Measurements from ENCODE around the gene LDLRAD2. TPM values are rescaled to one million over a fixed set of nuclear protein-coding genes. Genes with fewer than 3 reads are reported as not detected.
"Not testable (repeated sequence)": the region's sequence is repeated elsewhere in the genome, so short reads cannot be mapped to it uniquely, and the experiment has no call there.

Gene LDLRAD2
- total and polyA plus RNA-seq, 2 donors = 0.63 to 7.1 TPM

DNA sequence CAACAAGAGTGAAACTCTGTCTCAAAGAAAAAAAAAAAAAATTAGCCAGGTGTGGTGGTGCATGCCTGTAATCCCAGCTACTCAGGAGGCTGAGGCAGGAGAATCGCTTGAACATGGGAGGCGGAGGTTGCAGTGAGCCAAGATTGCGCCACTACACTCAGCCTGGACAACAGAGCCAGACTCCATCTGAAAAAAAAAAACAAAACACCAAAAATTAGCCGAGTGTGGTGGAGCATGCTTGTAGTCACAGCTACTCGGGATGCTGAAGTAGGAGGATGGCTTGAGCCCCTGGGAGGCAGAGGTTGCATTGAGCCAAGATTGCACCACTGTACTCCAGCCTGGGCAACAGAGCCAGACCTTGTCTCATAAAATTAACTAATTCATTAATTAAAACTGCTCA lies 35.1 kb upstream of the LDLRAD2 start:
- not testable (repeated sequence) for H3K4me3 ChIP-seq (ENCODE audit: low read depth, low read length); H3K36me3 ChIP-seq (ENCODE audit: insufficient read depth); H3K27ac ChIP-seq (ENCODE audit: low read depth); DNase-seq (ENCODE audit: extremely low spot score); H3K4me1 ChIP-seq (ENCODE audit: insufficient read depth)
- WGBS = 89% methylated on average over 5 of the region's 5 CpGs

DNA sequence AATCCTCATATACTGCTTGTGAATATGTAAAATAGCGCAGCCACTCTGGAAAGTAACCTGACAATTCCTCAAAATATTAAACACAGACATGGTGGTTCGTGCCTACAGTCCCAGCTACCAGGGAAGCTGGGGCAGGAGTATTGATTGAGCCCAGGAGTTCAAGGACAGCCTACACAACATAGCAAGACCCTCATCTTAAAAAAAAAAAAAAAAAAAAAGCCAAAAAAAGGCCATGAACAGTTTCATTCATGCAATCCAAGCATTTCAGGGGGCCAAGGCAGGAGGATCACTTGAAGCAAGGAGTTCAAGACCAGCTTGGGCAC lies 33.7 kb upstream of the LDLRAD2 start:
- Histone ChIP-seq H3K36me3 (ENCODE audit: insufficient read depth) (no peaks in the 10 kb centered on the region), H3K4me3 (ENCODE audit: low read depth, low read length) (no peak overlapping the region), H3K4me1 (ENCODE audit: insufficient read depth) (no peaks in the 10 kb centered on the region), H3K27ac (ENCODE audit: low read depth) (no peak overlapping the region)
- WGBS = 98% methylated on average over 2 of the region's 2 CpGs
- no peak for DNase-seq (ENCODE audit: extremely low spot score)

DNA sequence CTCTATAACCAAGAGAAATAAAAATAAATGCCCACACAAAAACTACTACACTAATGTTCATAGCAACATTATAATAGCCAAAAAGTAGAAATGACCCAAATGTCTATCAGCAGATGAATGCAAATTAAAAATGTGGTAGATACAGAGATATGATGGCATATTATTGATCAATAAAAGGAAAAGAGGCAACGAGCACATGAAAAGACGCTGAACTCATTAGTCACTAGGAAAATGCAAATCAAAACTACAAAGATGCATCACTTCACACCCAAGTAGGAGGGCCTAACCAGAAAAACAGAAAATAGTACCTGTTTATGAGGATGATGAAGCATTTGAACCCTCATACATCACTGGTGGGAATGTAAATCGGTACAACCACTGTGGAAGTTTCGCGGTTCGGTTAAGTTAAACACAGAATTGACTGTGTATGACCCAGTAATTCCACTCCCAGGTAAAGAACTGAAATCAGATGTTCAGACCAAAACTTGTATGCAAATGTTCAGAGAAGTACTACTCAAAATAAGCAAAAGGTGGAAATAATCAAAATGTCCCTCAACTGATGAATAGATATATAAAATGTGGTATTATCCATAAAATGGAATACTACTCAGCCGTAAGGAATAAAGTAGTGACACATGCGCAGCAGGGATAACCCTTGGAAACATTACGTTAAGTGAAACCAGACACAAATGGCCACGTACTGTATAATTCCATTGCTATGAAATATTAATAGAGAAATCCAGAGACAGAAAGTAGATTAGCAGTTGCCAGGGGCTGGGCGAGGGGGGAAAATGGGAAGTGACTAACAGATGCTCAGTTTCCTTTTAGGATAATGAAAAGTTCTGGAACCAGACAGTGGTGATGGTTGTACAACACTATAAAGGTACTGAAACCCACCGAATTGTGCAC lies 32.2 kb upstream of the LDLRAD2 start:
- Histone ChIP-seq H3K4me1 (ENCODE audit: insufficient read depth) (no peaks in the 10 kb centered on the region), H3K4me3 (ENCODE audit: low read depth, low read length) (no peak overlapping the region), H3K36me3 (ENCODE audit: insufficient read depth) (no peaks in the 10 kb centered on the region), H3K27ac (ENCODE audit: low read depth) (no peak overlapping the region)
- DNase-seq (ENCODE audit: extremely low spot score) = no peak
- 89% methylated on average over 12 of the region's 12 CpGs for WGBS

DNA sequence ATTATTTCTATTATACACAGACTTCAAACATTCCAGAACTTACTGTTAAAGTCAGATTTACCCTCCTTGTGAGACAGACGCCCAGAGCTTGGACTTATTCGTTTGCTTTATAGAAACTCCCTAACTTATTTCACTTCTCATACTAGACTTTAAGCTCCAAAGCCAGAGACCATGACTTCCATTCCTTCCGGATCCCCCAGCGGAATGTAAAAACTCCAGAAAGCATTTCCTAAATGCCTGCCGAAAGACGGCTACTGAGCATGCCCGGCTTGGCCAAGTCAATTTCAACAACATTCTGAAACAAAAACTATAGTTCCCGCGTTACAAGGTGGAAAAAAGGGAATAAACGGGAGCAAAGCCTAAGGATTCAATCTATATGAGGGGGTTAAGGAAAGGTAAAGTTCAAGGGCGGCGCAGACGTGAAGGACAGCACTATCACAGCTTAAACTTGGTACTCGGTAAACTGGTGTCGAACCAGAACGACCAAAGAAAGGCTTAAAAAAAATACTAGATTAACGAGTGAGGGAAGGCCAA lies 30.2 kb upstream of the LDLRAD2 start:
- H3K36me3 ChIP-seq (ENCODE audit: insufficient read depth) = no peaks in the 10 kb centered on the region
- peak overlapping the region; percentile 100 for H3K27ac ChIP-seq (ENCODE audit: low read depth)
- 1% methylated on average over 17 of the region's 17 CpGs for WGBS
- no peak for DNase-seq (ENCODE audit: extremely low spot score)
- peak overlapping the region; percentile 84 for H3K4me3 ChIP-seq (ENCODE audit: low read depth, low read length)
- H3K4me1 ChIP-seq (ENCODE audit: insufficient read depth) = no peaks in the 10 kb centered on the region

DNA sequence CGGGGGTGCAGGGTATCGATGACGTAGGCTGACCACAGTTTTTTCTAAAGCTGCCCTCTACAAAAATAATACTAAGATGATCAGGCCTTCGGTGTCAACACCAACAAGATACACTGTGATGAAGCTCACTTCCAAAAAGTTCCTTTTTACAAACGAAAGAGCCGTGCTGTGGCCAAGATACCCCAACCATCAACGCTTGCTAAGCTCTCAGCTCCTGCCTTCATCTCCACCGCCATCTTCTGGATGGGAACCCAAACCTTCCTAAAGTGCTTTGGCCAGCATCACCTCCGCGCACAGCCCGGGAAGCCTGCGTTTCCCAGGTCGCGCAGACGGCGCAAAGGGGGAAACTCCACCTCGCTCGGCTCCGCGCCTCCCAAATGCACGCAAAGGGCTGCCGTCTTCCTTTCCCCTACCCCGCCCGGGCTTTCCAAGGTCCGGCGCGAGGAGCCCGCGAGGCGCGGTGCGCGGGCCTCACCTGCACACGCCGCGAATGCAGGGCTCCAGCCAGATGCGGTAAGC lies 29.7 kb upstream of the LDLRAD2 start:
- H3K4me1 ChIP-seq (ENCODE audit: insufficient read depth) = no peaks in the 10 kb centered on the region
- no peak for DNase-seq (ENCODE audit: extremely low spot score)
- H3K27ac ChIP-seq (ENCODE audit: low read depth) = peak overlapping the region; percentile 100
- H3K36me3 ChIP-seq (ENCODE audit: insufficient read depth) = no peaks in the 10 kb centered on the region
- WGBS = 0% methylated on average over 37 of the region's 37 CpGs
- peak overlapping the region; percentile 84 for H3K4me3 ChIP-seq (ENCODE audit: low read depth, low read length)

DNA sequence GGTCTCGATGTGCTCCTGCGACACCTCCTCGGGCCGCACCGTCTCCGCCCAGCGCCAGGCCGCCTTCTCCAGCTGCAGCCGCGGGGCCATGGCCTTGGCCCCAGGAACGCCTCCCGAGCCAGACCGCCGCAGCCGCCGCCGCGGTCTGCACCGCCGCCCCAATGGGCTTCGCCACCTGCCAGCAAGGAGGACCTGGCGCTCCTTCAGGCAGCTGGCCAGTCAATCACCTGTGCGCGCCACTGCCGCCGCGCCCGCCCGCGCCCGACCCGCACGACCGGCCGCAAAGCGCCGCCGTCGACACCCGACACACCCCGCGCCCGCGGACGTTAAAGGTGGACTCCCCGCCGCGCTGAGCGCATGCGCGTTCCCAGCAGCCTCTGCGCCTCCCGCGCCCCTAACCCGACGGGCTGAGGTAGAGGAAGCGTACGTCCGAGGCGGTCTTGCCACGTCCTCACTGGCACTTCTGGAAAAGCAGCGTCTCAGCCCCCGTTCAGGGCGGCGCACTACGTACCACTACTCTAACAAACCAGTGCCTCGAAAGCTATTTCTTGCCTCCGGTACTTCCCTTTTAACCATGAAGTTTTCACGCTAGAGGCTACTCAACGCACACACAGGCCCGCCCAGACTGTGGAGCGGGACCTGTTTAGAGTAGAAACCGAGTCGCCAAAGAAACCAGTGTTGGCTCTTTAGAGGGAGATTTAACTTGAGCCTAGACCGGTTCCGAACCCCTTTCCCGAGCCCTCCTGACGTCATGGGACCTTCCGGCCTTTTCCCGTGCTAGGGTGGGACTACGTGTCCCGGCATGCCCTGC lies 29.0 kb upstream of the LDLRAD2 start, which contains the start of gene USP48:
USP48 (minus strand) TSS at position 282 of the 811 bp plus-strand sequence; CDS start at position 90, 192 bp downstream.
- Histone ChIP-seq H3K4me1 (ENCODE audit: insufficient read depth) (no peaks in the 10 kb centered on the region), H3K36me3 (ENCODE audit: insufficient read depth) (no peaks in the 10 kb centered on the region)
- under 1% methylated on average over 82 of the region's 82 CpGs for WGBS

DNA sequence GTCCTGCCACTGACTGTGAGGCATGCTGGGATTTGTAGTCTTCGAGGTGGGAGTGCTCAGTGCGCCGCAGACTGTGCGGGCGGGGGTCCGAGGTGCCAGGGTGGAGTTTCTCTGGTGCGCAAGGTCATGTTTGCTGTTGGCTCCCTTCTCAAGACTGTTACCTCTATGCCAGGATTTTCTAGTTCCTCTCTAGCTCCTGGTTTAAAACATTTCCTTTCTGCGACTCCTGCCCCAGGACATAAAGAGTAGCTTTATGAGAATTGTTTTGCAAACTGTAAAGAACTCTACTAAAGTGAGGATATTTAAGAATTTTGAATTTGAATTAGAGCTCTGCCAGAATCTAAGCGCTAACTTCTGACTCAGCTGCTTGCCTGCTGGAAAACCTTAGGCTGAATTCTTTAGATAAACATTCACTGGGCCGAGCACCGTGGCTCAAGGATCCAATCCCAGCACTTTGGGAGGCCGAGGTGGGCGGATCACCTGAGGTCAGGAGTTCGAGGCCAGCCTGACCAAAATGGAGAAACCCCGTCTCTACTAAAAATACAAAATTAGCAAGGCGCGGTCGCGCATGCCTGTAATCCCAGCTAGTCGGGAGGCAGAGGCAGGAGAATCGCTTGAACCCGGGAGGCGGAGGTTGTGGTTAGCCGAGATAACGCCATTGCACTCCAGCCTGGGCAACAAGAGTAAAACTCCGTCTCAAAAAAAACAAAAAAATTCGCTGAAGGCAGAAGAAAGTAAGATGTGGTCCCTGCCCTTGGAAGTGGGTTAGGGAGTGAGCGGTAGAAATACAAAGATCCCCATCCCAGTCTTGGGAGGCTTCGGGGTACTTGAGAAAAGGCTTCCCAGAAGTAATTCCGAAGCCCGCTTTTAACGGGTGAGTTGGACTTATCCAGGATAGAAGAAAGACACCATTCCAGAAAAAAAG lies 28.1 kb upstream of the LDLRAD2 start:
- H3K27ac ChIP-seq (ENCODE audit: low read depth) = peak overlapping the region; percentile 100
- no peaks in the 10 kb centered on the region for H3K4me1 ChIP-seq (ENCODE audit: insufficient read depth)
- peak overlapping the region; percentile 84 for H3K4me3 ChIP-seq (ENCODE audit: low read depth, low read length)
- 38% methylated on average over 32 of the region's 32 CpGs for WGBS
- no peaks in the 10 kb centered on the region for H3K36me3 ChIP-seq (ENCODE audit: insufficient read depth)
- no peak for DNase-seq (ENCODE audit: extremely low spot score)

More for the DNA sequence above, 29.0 kb upstream of the LDLRAD2 start, which contains the start of gene USP48:
- peak within 1 kb of the TSS; percentile 100 for H3K27ac ChIP-seq (ENCODE audit: low read depth)
- DNase-seq (ENCODE audit: extremely low spot score) = peak; percentile 96
- peak within 1 kb of the TSS; percentile 84 for H3K4me3 ChIP-seq (ENCODE audit: low read depth, low read length)

DNA sequence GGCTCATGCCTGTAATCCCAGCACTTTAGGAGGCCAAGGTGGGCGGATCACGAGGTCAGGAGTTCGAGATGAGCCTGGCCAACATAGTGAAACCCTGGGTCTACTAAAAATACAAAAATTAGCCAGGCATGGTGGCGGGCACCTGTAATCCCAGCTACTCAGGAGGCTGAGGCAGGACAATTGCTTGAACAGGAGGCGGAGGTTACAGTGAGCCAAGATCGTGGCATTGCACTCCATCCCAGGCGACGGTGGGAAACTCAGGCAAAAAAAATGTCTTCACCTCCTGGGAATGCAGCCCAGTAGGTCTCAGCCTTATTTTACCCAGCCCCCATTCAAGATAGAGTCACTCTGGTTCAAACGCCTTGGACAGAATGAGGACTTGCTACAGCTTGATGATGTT lies 26.3 kb upstream of the LDLRAD2 start:
- WGBS = 90% methylated on average over 9 of the region's 9 CpGs

DNA sequence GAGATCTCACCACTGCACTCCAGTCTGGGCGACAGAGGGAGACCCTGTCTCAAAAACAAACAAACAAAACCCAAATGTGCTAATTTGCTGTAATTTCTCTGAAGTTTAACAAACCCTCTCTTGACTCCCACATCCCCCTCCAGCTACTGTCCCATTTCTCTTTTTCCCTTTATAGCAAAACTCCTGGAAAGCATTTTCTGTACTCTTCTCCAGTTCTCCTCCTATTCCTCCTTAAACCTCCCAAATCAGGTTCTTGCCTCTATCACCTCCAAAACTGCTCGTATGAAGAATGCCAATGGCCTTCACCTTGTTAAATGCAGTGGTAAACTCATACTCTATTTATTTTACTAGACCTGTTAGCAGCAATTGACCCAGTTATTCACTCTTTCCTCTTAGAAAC lies 25.4 kb upstream of the LDLRAD2 start:
- no peaks in the 10 kb centered on the region for H3K36me3 ChIP-seq (ENCODE audit: insufficient read depth)
- H3K27ac ChIP-seq (ENCODE audit: low read depth) = no peak overlapping the region
- WGBS = 77% methylated on average over 2 of the region's 2 CpGs
- no peak overlapping the region for H3K4me3 ChIP-seq (ENCODE audit: low read depth, low read length)
- H3K4me1 ChIP-seq (ENCODE audit: insufficient read depth) = no peaks in the 10 kb centered on the region
- no peak for DNase-seq (ENCODE audit: extremely low spot score)

More for the DNA sequence above, 26.3 kb upstream of the LDLRAD2 start:
- H3K4me1 ChIP-seq (ENCODE audit: insufficient read depth); H3K27ac ChIP-seq (ENCODE audit: low read depth); DNase-seq (ENCODE audit: extremely low spot score); H3K36me3 ChIP-seq (ENCODE audit: insufficient read depth); H3K4me3 ChIP-seq (ENCODE audit: low read depth, low read length): not testable (repeated sequence)

DNA sequence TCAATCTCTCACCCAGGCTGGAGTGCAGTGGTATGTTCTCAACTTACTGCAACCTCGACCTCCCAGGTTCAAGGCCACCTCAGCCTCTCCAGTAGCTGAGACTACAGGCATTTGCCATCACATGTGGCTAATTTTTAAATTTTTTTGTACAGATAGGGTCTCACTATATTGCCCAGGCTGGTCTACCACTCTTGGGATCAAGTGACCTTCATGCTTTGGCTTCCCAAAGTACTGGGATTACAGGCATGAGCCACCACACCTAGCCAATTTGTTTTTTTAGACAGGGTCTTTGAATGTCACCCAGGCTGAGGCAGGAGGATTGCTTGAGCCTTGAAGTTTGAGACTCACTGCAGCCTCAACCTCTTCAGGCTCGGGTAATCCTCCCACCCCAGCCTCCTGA lies 19.0 kb upstream of the LDLRAD2 start:
- Histone ChIP-seq H3K4me3 (ENCODE audit: low read depth, low read length) (no peak overlapping the region), H3K36me3 (ENCODE audit: insufficient read depth) (no peaks in the 10 kb centered on the region), H3K4me1 (ENCODE audit: insufficient read depth) (no peaks in the 10 kb centered on the region), H3K27ac (ENCODE audit: low read depth) (no peak overlapping the region)
- no peak for DNase-seq (ENCODE audit: extremely low spot score)
- WGBS = 81% methylated on average over 2 of the region's 2 CpGs

DNA sequence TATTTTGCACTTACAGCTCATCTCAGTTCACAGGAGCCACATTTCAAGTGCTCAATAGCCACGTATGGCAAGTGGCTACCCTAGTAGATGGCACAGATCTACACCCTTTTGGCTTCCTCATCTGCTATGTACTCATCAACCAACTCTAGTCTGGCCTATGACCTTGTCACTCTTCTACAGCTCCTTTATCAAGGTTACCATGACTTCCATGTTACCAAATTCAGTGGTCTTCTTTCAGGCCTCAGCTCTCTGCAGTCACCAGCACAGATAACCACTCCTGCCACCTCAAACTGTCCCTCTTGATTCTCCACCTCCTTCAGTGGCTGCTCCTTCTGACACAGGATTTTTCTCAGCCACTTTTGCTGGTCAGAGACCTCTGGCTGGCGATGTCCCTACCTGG lies 17.4 kb upstream of the LDLRAD2 start:
- H3K4me1 ChIP-seq (ENCODE audit: insufficient read depth) = no peaks in the 10 kb centered on the region
- no peak overlapping the region for H3K27ac ChIP-seq (ENCODE audit: low read depth)
- no peak overlapping the region for H3K4me3 ChIP-seq (ENCODE audit: low read depth, low read length)
- H3K36me3 ChIP-seq (ENCODE audit: insufficient read depth) = no peaks in the 10 kb centered on the region
- DNase-seq (ENCODE audit: extremely low spot score) = no peak
- 88% methylated on average over 2 of the region's 2 CpGs for WGBS

DNA sequence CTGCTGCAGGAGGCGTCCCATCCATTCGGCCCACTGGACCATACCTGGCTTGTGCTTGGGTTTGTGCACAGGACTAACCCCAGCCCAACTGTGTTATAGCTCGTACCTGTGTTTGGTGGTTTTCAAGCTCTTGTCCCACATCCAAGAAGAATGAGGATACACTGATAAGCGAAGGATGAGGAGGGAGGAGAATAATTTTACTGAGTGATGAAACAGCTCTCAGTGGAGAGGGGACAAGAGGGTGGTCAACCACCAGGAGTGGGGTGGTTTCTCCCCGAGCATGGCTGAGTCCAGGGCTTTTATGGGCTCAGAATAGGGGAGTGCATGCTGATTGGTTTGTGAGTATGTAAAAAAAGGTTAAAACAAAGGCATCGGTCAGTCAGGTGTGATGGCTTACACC lies 17.0 kb upstream of the LDLRAD2 start:
- Histone ChIP-seq H3K4me1 (ENCODE audit: insufficient read depth) (no peaks in the 10 kb centered on the region), H3K36me3 (ENCODE audit: insufficient read depth) (no peaks in the 10 kb centered on the region), H3K27ac (ENCODE audit: low read depth) (no peak overlapping the region), H3K4me3 (ENCODE audit: low read depth, low read length) (no peak overlapping the region)
- 91% methylated on average over 6 of the region's 6 CpGs for WGBS
- DNase-seq (ENCODE audit: extremely low spot score) = no peak

DNA sequence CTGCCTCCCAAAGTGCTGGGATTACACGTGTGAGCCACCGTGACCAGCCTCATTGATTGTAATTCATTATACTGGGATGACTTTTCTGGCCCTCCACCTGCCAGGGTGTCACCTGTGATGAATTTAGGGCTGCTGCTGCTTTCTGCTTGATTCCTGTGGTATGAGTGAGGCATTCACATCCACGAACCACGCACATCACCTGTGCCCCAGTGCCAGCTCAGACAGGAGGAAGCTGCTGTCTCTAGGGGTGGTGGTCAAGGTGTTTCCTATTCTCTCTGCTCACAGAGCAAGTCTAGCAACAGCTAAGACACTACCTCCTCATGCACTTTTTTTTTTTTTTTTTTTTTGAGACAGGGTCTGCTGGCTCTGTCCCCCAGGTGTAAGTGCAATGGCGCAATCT lies 12.3 kb upstream of the LDLRAD2 start:
- H3K27ac ChIP-seq (ENCODE audit: low read depth) = no peak overlapping the region
- no peak for DNase-seq (ENCODE audit: extremely low spot score)
- 77% methylated on average over 5 of the region's 5 CpGs for WGBS
- H3K4me1 ChIP-seq (ENCODE audit: insufficient read depth) = no peaks in the 10 kb centered on the region
- no peaks in the 10 kb centered on the region for H3K36me3 ChIP-seq (ENCODE audit: insufficient read depth)
- H3K4me3 ChIP-seq (ENCODE audit: low read depth, low read length) = no peak overlapping the region
